HCT116 (cell line): ENCODE data around the gene DARS1.

Experiments used
- CEBPB ChIP-seq: IDR thresholded peaks from 2 replicates; pipeline ENCODE4 v1.6.1; 2012; ENCODE audit warnings: low read depth
- EGR1 ChIP-seq: IDR thresholded peaks from 2 replicates; pipeline ENCODE4 v1.6.1; 2012; ENCODE audit warnings: low read depth
- EZH2 ChIP-seq: fragments of 200-600 bp; sonication (generic); IDR thresholded peaks from 2 replicates; pipeline ENCODE4 v1.6.1; 2017; ENCODE audit warnings: antibody characterized with exemption, mixed run types
- POLR2AphosphoS5 ChIP-seq: IDR thresholded peaks from 2 replicates; pipeline ENCODE4 v1.6.1; 2011; ENCODE audit warnings: mild to moderate bottlenecking, low read depth, low read length, moderate library complexity
- TF ChIP-seq, protein P1 (sequence below): IDR thresholded peaks from 2 replicates; pipeline ENCODE4 v1.6.1; 2012; ENCODE audit warnings: low read depth

- TF ChIP-seq POLR2AphosphoS5 (no peak), CEBPB (no peak), EZH2 (no peak), EGR1 (no peak)
- TF ChIP-seq, protein P1, sequence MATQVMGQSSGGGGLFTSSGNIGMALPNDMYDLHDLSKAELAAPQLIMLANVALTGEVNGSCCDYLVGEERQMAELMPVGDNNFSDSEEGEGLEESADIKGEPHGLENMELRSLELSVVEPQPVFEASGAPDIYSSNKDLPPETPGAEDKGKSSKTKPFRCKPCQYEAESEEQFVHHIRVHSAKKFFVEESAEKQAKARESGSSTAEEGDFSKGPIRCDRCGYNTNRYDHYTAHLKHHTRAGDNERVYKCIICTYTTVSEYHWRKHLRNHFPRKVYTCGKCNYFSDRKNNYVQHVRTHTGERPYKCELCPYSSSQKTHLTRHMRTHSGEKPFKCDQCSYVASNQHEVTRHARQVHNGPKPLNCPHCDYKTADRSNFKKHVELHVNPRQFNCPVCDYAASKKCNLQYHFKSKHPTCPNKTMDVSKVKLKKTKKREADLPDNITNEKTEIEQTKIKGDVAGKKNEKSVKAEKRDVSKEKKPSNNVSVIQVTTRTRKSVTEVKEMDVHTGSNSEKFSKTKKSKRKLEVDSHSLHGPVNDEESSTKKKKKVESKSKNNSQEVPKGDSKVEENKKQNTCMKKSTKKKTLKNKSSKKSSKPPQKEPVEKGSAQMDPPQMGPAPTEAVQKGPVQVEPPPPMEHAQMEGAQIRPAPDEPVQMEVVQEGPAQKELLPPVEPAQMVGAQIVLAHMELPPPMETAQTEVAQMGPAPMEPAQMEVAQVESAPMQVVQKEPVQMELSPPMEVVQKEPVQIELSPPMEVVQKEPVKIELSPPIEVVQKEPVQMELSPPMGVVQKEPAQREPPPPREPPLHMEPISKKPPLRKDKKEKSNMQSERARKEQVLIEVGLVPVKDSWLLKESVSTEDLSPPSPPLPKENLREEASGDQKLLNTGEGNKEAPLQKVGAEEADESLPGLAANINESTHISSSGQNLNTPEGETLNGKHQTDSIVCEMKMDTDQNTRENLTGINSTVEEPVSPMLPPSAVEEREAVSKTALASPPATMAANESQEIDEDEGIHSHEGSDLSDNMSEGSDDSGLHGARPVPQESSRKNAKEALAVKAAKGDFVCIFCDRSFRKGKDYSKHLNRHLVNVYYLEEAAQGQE: no peak
Measured at GRCh38 chr2:135991861-135992260, 6.4 kb upstream of the DARS1 start.
